ENCODE data around the gene HOXA3.

HOXA3 gene

DNA sequence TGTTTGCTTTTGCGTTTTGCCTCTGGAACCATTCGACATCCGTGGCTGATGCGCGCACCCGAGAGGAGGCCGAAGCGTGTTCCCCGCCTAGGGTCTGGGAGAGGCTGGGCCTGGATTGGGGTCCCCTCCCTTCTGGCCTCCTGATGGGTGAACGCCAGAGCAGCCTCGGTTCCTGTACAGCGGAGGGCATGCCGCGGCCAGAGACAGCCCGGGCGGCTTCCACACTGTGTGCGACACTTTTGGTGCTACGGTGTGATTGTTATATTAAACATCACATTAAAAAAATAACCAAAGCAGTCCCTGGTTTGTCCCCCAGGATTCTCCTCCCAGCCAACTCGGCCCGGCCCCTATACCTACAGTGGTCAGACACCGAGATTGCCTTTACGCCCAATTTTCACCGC lies 7.8 kb upstream of the HOXA3 start:
- Histone ChIP-seq H3K27me3 (replicated peaks; ENCODE audit: control insufficient read depth, insufficient read depth, low read length, poor library complexity, severe bottlenecking) (peaks cover 74% of the 10 kb centered on the region), H3K4me1 (ENCODE audit: control insufficient read depth, insufficient read depth, low read length, poor library complexity, severe bottlenecking) (peaks cover 48% of the 10 kb centered on the region), H3K27ac (ENCODE audit: insufficient read depth, low read length, poor library complexity, severe bottlenecking) (no peak overlapping the region), H3K36me3 (ENCODE audit: control insufficient read depth, insufficient read depth, low read length) (no peaks in the 10 kb centered on the region), H3K4me3 (ENCODE audit: insufficient read depth, low read depth, low read length, poor library complexity, severe bottlenecking) (peak overlapping the region; percentile 73), H3K9me3 (ENCODE audit: control insufficient read depth, low read length) (no peaks in the 10 kb centered on the region)
- no peak for DNase-seq

DNA sequence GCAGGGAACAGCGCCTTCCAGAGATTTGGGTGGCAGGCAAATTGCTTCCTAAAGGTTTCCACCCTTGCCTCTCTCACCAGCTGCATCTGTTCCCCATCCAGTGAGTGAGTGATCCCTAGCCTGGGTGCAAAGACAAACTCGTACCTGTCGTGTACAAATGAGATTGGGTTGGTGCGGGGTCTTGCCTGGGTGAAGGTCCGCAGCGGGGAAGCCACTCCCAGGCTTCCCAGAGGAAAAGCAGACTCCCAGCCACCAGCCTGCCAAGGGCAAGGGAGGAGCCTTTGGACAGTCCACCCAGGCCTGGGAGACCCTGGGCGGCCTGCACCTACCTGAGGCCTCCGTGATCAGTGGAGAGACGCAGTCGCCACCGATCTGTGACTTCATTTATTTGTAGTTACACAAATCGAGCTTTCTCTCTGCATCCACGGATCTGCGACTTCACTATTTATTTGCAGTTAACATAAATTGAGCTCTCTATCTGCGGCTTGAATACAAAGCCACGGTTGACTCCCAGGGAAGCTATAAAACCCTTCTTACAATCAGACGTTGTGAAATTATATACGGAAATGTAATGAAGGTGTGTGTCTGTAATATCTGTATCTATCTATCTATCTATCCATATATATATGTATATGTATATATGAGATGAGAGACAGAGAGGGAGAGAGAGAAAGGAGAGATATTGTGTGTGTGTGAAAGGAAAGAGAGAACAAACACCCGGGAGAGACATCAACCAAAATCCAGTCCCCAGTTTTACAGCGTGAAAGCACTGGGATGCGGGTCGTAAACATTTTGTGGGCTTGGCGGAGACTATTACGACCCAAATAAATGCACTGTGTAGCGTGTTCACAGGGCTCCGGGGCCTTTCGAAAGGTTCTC lies 7.1 kb upstream of the HOXA3 start:
- Histone ChIP-seq H3K36me3 (ENCODE audit: control insufficient read depth, insufficient read depth, low read length) (no peaks in the 10 kb centered on the region), H3K4me3 (ENCODE audit: insufficient read depth, low read depth, low read length, poor library complexity, severe bottlenecking) (peak overlapping the region; percentile 73), H3K27ac (ENCODE audit: insufficient read depth, low read length, poor library complexity, severe bottlenecking) (no peak overlapping the region), H3K27me3 (replicated peaks; ENCODE audit: control insufficient read depth, insufficient read depth, low read length, poor library complexity, severe bottlenecking) (peaks cover 74% of the 10 kb centered on the region), H3K9me3 (ENCODE audit: control insufficient read depth, low read length) (no peaks in the 10 kb centered on the region), H3K4me1 (ENCODE audit: control insufficient read depth, insufficient read depth, low read length, poor library complexity, severe bottlenecking) (peaks cover 48% of the 10 kb centered on the region)
- DNase-seq: no peak

- Histone ChIP-seq H3K27me3 (replicated peaks; ENCODE audit: control insufficient read depth, insufficient read depth, low read length, poor library complexity, severe bottlenecking) (peaks cover 74% of the 10 kb centered on the region), H3K36me3 (ENCODE audit: control insufficient read depth, insufficient read depth, low read length) (no peaks in the 10 kb centered on the region), H3K4me3 (ENCODE audit: insufficient read depth, low read depth, low read length, poor library complexity, severe bottlenecking) (no peak overlapping the region), H3K9me3 (ENCODE audit: control insufficient read depth, low read length) (no peaks in the 10 kb centered on the region), H3K27ac (ENCODE audit: insufficient read depth, low read length, poor library complexity, severe bottlenecking) (no peak overlapping the region), H3K4me1 (ENCODE audit: control insufficient read depth, insufficient read depth, low read length, poor library complexity, severe bottlenecking) (peaks cover 44% of the 10 kb centered on the region)
- no peak for DNase-seq
Observed at GRCh38 chr7:27158436-27159265, 6.3 kb upstream of the HOXA3 start.

- H3K27me3 ChIP-seq (replicated peaks; ENCODE audit: control insufficient read depth, insufficient read depth, low read length, poor library complexity, severe bottlenecking): peaks cover 77% of the 10 kb centered on the region
- no peak for DNase-seq
- H3K9me3 ChIP-seq (ENCODE audit: control insufficient read depth, low read length): no peaks in the 10 kb centered on the region
- H3K27ac ChIP-seq (ENCODE audit: insufficient read depth, low read length, poor library complexity, severe bottlenecking): no peak overlapping the region
- H3K4me1 ChIP-seq (ENCODE audit: control insufficient read depth, insufficient read depth, low read length, poor library complexity, severe bottlenecking): peaks cover 44% of the 10 kb centered on the region
- H3K36me3 ChIP-seq (ENCODE audit: control insufficient read depth, insufficient read depth, low read length): no peaks in the 10 kb centered on the region
- no peak overlapping the region for H3K4me3 ChIP-seq (ENCODE audit: insufficient read depth, low read depth, low read length, poor library complexity, severe bottlenecking)
Observed at GRCh38 chr7:27157702-27158431, 5.5 kb upstream of the HOXA3 start.

GRCh38 chr7:27156916-27157701 lies 4.7 kb upstream of the HOXA3 start:
- Histone ChIP-seq H3K4me1 (ENCODE audit: control insufficient read depth, insufficient read depth, low read length, poor library complexity, severe bottlenecking) (peaks cover 47% of the 10 kb centered on the region), H3K9me3 (ENCODE audit: control insufficient read depth, low read length) (no peaks in the 10 kb centered on the region), H3K36me3 (ENCODE audit: control insufficient read depth, insufficient read depth, low read length) (no peaks in the 10 kb centered on the region), H3K27ac (ENCODE audit: insufficient read depth, low read length, poor library complexity, severe bottlenecking) (no peak overlapping the region), H3K4me3 (ENCODE audit: insufficient read depth, low read depth, low read length, poor library complexity, severe bottlenecking) (no peak overlapping the region), H3K27me3 (replicated peaks; ENCODE audit: control insufficient read depth, insufficient read depth, low read length, poor library complexity, severe bottlenecking) (peaks cover 80% of the 10 kb centered on the region)
- DNase-seq: no peak

GRCh38 chr7:27156508-27156898 lies 4.1 kb upstream of the HOXA3 start, which contains the start of gene HOXA7:
TSS of gene HOXA7 (minus strand) at chr7:27156675. CDS start at chr7:27156545, 130 bp downstream.
- H3K4me3 ChIP-seq (ENCODE audit: insufficient read depth, low read depth, low read length, poor library complexity, severe bottlenecking): peak within 1 kb of the TSS; percentile 34
- H3K27ac ChIP-seq (ENCODE audit: insufficient read depth, low read length, poor library complexity, severe bottlenecking): no peak within 1 kb of the TSS
- H3K27me3 ChIP-seq (replicated peaks; ENCODE audit: control insufficient read depth, insufficient read depth, low read length, poor library complexity, severe bottlenecking): peaks cover 81% of the 10 kb centered on the region
- no peak for DNase-seq
- peaks cover 52% of the 10 kb centered on the region for H3K4me1 ChIP-seq (ENCODE audit: control insufficient read depth, insufficient read depth, low read length, poor library complexity, severe bottlenecking)
- H3K36me3 ChIP-seq (ENCODE audit: control insufficient read depth, insufficient read depth, low read length): no peaks in the 10 kb centered on the region
- no peaks in the 10 kb centered on the region for H3K9me3 ChIP-seq (ENCODE audit: control insufficient read depth, low read length)

DNA sequence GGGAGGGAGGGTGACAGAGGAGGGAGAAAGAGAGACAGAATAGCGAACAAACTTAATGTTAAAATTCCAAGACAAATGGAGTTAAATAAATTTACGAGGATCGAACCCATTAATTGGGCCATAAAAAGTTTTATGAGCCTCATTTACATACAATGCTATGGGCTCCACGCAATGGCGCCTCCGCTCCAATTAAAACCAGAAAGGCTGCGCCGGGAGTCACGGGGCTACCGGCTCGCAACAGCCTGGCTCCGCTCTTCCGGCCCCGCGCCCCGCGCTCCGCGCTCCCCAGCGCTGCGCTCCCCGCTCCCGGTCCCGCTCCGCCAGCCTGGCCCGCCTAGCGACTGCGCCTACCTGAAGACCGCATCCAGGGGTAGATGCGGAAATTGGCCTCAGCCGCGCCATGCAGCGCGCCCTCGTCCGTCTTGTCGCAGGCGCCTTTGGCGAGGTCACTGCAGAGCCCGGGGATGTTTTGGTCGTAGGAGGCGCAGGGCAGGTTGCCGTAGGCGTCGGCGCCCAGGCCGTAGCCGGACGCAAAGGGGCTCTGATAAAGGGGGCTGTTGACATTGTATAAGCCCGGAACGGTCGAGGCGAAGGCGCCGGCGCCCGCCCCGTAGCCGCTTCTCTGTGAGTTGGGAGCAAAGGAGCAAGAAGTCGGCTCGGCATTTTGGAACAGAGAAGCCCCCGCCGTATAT lies 3.6 kb upstream of the HOXA3 start:
- H3K4me3 ChIP-seq (ENCODE audit: insufficient read depth, low read depth, low read length, poor library complexity, severe bottlenecking): peak overlapping the region; percentile 34
- H3K4me1 ChIP-seq (ENCODE audit: control insufficient read depth, insufficient read depth, low read length, poor library complexity, severe bottlenecking): peaks cover 53% of the 10 kb centered on the region
- no peak for DNase-seq
- no peak overlapping the region for H3K27ac ChIP-seq (ENCODE audit: insufficient read depth, low read length, poor library complexity, severe bottlenecking)
- no peaks in the 10 kb centered on the region for H3K36me3 ChIP-seq (ENCODE audit: control insufficient read depth, insufficient read depth, low read length)
- H3K9me3 ChIP-seq (ENCODE audit: control insufficient read depth, low read length): no peaks in the 10 kb centered on the region
- peaks cover 87% of the 10 kb centered on the region for H3K27me3 ChIP-seq (replicated peaks; ENCODE audit: control insufficient read depth, insufficient read depth, low read length, poor library complexity, severe bottlenecking)

DNA sequence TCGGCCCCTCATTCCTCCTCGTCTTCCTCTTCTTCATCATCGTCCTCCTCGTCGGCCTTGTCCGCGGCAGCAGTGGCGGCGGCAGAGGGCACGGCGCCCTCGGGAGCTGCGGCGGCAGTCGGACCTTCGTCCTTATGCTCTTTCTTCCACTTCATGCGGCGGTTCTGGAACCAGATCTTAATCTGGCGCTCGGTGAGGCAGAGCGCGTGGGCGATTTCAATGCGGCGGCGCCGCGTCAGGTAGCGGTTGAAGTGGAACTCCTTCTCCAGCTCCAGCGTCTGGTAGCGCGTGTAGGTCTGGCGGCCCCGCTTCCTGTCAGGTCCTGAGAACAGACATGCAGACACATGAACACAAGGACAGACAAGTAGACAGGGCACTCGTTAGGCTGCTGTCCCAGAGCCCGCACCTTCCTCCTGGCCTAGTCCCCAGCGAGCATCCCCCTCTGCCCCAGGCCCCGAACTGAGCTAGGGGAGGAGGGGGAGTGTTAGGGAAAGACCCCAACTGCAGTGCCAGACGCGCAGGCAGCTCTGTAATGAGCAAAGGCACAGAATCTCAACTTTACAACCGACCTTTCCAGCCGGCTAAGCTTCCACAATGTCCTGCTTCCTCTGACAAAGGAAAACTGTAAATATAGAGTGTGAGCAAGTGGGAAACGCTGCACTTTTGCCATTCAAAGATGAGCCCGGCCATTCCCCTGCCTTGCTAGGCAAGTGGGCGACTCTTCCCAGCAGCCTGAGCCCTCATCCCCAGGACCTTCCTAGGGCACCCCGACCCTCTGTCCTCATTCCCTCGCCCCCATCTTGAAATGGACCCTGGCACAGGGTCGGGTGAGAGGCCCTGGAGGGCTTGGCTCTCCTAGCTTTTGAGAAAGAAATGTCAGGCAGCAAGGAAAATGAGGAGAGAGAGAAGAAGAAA lies 2.8 kb upstream of the HOXA3 start:
- Histone ChIP-seq H3K27me3 (replicated peaks; ENCODE audit: control insufficient read depth, insufficient read depth, low read length, poor library complexity, severe bottlenecking) (peaks cover 86% of the 10 kb centered on the region), H3K36me3 (ENCODE audit: control insufficient read depth, insufficient read depth, low read length) (no peaks in the 10 kb centered on the region), H3K27ac (ENCODE audit: insufficient read depth, low read length, poor library complexity, severe bottlenecking) (no peak overlapping the region), H3K4me3 (ENCODE audit: insufficient read depth, low read depth, low read length, poor library complexity, severe bottlenecking) (peak overlapping the region; percentile 34), H3K4me1 (ENCODE audit: control insufficient read depth, insufficient read depth, low read length, poor library complexity, severe bottlenecking) (peaks cover 53% of the 10 kb centered on the region), H3K9me3 (ENCODE audit: control insufficient read depth, low read length) (no peaks in the 10 kb centered on the region)
- DNase-seq: no peak

Measured in effector memory CD4-positive, alpha-beta T cell (primary cell).